H1 (cell line): ENCODE results near the gene ACOT7. TPM values are rescaled to one million over a fixed set of nuclear protein-coding genes. Genes with fewer than 3 reads are reported as not detected.
"Not testable (repeated sequence)": the region's sequence is repeated elsewhere in the genome, so short reads cannot be mapped to it uniquely, and the experiment has no call there.

Experiments
- CTCF ChIA-PET: fragments of 300-600 bp; sonication (Branson Sonifier 250); formaldehyde crosslinking; loops from one replicate; lab custom pipeline; 2021; ENCODE audit not compliant: partially characterized antibody; lab: Charles Lee
- POLR2A ChIA-PET: fragments of 300-600 bp; sonication (Branson Sonifier 250); formaldehyde crosslinking; loops from one replicate; lab custom pipeline; 2021; ENCODE audit warnings: inconsistent platforms; ENCODE audit not compliant: partially characterized antibody; lab: Charles Lee
- DNase-seq, 2 experiments: peaks; one replicate each; pipeline versions ENCODE4 v3.0.0 to v3.0.0-alpha.2; 2010 to 2022; ENCODE audit warnings: low spot score in 2 of 2, low read depth in 1 of 2, mixed read lengths in 1 of 2
- FAIRE-seq: peaks from 2 replicates; lab custom pipeline; 2011; peaks lifted over from hg19 to GRCh38; lab: Jason Lieb, UNC
- H2AFZ ChIP-seq: 2 replicates; pipeline ENCODE4 v1.8.1; 2012; ENCODE audit warnings: low read length, inconsistent platforms
- H2AK5ac ChIP-seq: 2 replicates; pipeline ENCODE4 v1.6.1; 2013; ENCODE audit warnings: low read depth, low read length
- H2BK120ac ChIP-seq: replicated peaks from 2 replicates; pipeline ENCODE3; 2013; ENCODE audit warnings: low read depth, low read length, inconsistent platforms
- H2BK12ac ChIP-seq: 2 replicates; pipeline ENCODE4 v1.6.1; 2013; ENCODE audit warnings: low read depth, low read length
- H2BK15ac ChIP-seq: 2 replicates; pipeline ENCODE4 v1.6.1; 2013; ENCODE audit warnings: low read length
- H2BK20ac ChIP-seq: 2 replicates; pipeline ENCODE4 v1.6.1; 2013; ENCODE audit warnings: low read length
- H2BK5ac ChIP-seq: 2 replicates; pipeline ENCODE4 v1.6.1; 2013; ENCODE audit warnings: low read depth, low read length
- H3K14ac ChIP-seq: 2 replicates; pipeline ENCODE4 v1.6.1; 2013; ENCODE audit warnings: inconsistent platforms; ENCODE audit not compliant: insufficient read length
- H3K18ac ChIP-seq: 2 replicates; pipeline ENCODE4 v1.6.1; 2013; ENCODE audit warnings: low read length; ENCODE audit errors: extremely low read depth
- H3K23ac ChIP-seq: 2 replicates; pipeline ENCODE4 v1.6.1; 2013; ENCODE audit warnings: inconsistent platforms; ENCODE audit not compliant: insufficient read length
- H3K23me2 ChIP-seq: 2 replicates; pipeline ENCODE4 v1.6.1; 2013; ENCODE audit warnings: low read depth, low read length
- H3K27ac ChIP-seq: 2 replicates; pipeline ENCODE4 v1.6.1; 2011; ENCODE audit warnings: low read depth, low read length, inconsistent platforms
- H3K27me3 ChIP-seq, 4 experiments: replicated peaks in 1 of 4; 1 replicate in 1 of 4; 2 replicates in 3 of 4; pipeline versions ENCODE4 v1.6.1 to v1.8.1; 2011 to 2013; ENCODE audit warnings: low read length in 3 of 4, mild to moderate bottlenecking in 3 of 4, inconsistent platforms in 2 of 4, mixed read lengths in 2 of 4, moderate library complexity in 1 of 4; ENCODE audit not compliant: control insufficient read depth in 3 of 4, insufficient read depth in 3 of 4; ENCODE audit errors: extremely low read depth in 1 of 4
- H3K36me3 ChIP-seq, 4 experiments: 2 replicates each; pipeline versions ENCODE4 v1.6.1 to v1.8.1; 2011 to 2013; ENCODE audit warnings: mild to moderate bottlenecking in 4 of 4, low read length in 3 of 4, moderate library complexity in 2 of 4, control low read depth in 1 of 4, inconsistent platforms in 1 of 4; ENCODE audit not compliant: insufficient read depth in 4 of 4, control insufficient read depth in 2 of 4
- H3K4ac ChIP-seq: replicated peaks from 2 replicates; pipeline ENCODE3; 2013; ENCODE audit warnings: low read length, low read depth, mixed read lengths, inconsistent platforms; ENCODE audit not compliant: insufficient read length
- H3K4me1 ChIP-seq, 4 experiments: replicated peaks in 1 of 4; 1 replicate in 1 of 4; 2 replicates in 3 of 4; pipeline versions ENCODE4 v1.6.1 to v1.8.1; 2011 to 2013; ENCODE audit warnings: low read length in 3 of 4, inconsistent platforms in 2 of 4, mixed read lengths in 1 of 4; ENCODE audit not compliant: insufficient read depth in 4 of 4, control insufficient read depth in 3 of 4
- H3K4me2 ChIP-seq, 2 experiments: 2 replicates each; pipeline versions ENCODE4 v1.6.1 to v1.8.1; 2011 to 2013; ENCODE audit warnings: low read depth in 2 of 2, low read length in 2 of 2, control low read depth in 1 of 2, inconsistent platforms in 1 of 2, mild to moderate bottlenecking in 1 of 2; ENCODE audit not compliant: insufficient read depth in 1 of 2
- H3K4me3 ChIP-seq, 4 experiments: fragments of 200-600, 300-600 bp in 1 of 4; sonication (generic), shearing (Covaris generic), sonication (Bioruptor Twin) in 1 of 4; 2 replicates each; pipeline versions ENCODE4 v1.5.1 to v1.8.1; 2011 to 2016; ENCODE audit warnings: low read length in 4 of 4, low read depth in 3 of 4, control low read depth in 2 of 4, inconsistent platforms in 2 of 4, mild to moderate bottlenecking in 2 of 4, mixed read lengths in 1 of 4, moderate library complexity in 1 of 4; ENCODE audit not compliant: insufficient read depth in 2 of 4; ENCODE audit errors: extremely low read depth in 1 of 4
- H3K56ac ChIP-seq: replicated peaks from 2 replicates; pipeline ENCODE3; 2013; ENCODE audit warnings: low read depth, mild to moderate bottlenecking, mixed read lengths, low read length, inconsistent platforms; ENCODE audit not compliant: insufficient read length
- H3K79me1 ChIP-seq: 2 replicates; pipeline ENCODE4 v1.6.1; 2013; ENCODE audit warnings: low read depth, low read length, control low read depth
- H3K79me2 ChIP-seq, 2 experiments: 2 replicates each; pipeline versions ENCODE4 v1.6.1 to v1.8.1; 2012 to 2013; ENCODE audit warnings: low read length in 2 of 2, mild to moderate bottlenecking in 2 of 2, inconsistent platforms in 1 of 2; ENCODE audit not compliant: insufficient read depth in 2 of 2, control insufficient read depth in 1 of 2
- H3K9ac ChIP-seq, 4 experiments: replicated peaks in 1 of 4; 1 replicate in 1 of 4; 2 replicates in 3 of 4; pipeline versions ENCODE4 v1.6.1 to v1.8.1; 2011 to 2013; ENCODE audit warnings: low read depth in 3 of 4, low read length in 3 of 4, control low read depth in 2 of 4, mild to moderate bottlenecking in 2 of 4, moderate library complexity in 2 of 4, inconsistent platforms in 1 of 4; ENCODE audit errors: extremely low read depth in 1 of 4
- H3K9me3 ChIP-seq, 2 experiments: 2 replicates each; pipeline versions ENCODE4 v1.6.1 to v1.8.1; 2012 to 2013; ENCODE audit warnings: mild to moderate bottlenecking in 2 of 2, moderate library complexity in 2 of 2, control low read depth in 1 of 2, inconsistent platforms in 1 of 2, low read depth in 1 of 2, low read length in 1 of 2, mixed read lengths in 1 of 2; ENCODE audit not compliant: insufficient read depth in 2 of 2
- H4K20me1 ChIP-seq, 2 experiments: replicated peaks in 1 of 2; 2 replicates each; pipeline versions ENCODE3 to v1.8.1; 2011 to 2013; ENCODE audit warnings: inconsistent platforms in 2 of 2, low read length in 2 of 2, mild to moderate bottlenecking in 1 of 2; ENCODE audit not compliant: insufficient read depth in 2 of 2, control insufficient read depth in 1 of 2
- H4K5ac ChIP-seq: 2 replicates; pipeline ENCODE4 v1.6.1; 2013; ENCODE audit warnings: low read length, low read depth, mixed read lengths, inconsistent platforms; ENCODE audit not compliant: insufficient read length
- H4K8ac ChIP-seq: 2 replicates; pipeline ENCODE4 v1.8.0; 2013; ENCODE audit warnings: mild to moderate bottlenecking, moderate library complexity, low read length, inconsistent platforms; ENCODE audit not compliant: insufficient read depth; ENCODE audit errors: extremely low read depth
- H4K91ac ChIP-seq: replicated peaks from 2 replicates; pipeline ENCODE3; 2013; ENCODE audit warnings: low read length, mixed read lengths, inconsistent platforms; ENCODE audit not compliant: insufficient read length
- WGBS, 2 experiments: shearing (Covaris generic) in 1 of 2; methylation state at CpG; one replicate each; pipeline versions ENCODE4 v1.1.6 to v1.1.7; 2013 to 2015; ENCODE audit warnings: low lambda C conversion rate in 2 of 2, mixed read lengths in 2 of 2, inconsistent platforms in 1 of 2, low coverage in 1 of 2, missing lambda C conversion rate in 1 of 2; ENCODE audit not compliant: insufficient replicate concordance in 2 of 2, insufficient coverage in 1 of 2, insufficient read length in 1 of 2; ENCODE audit errors: extremely low coverage in 1 of 2, missing lambda C conversion rate in 1 of 2; 5-methylcytosine and 5-hydroxymethylcytosine counted together
- polyA plus RNA-seq, 7 experiments: library from polyadenylated mRNA; depleted of rRNA in 3 of 7; stranded (reverse) in 5 of 7; unstranded in 2 of 7; fragments of >200 nt in 5 of 7; fragments of 200-250 nt in 2 of 7; gene quantifications; 1 replicate in 5 of 7; 2 replicates in 1 of 7; 4 replicates in 1 of 7; pipeline versions ENCODE4 v1.2.1 to v1.2.3, GENCODE V29; 2011 to 2013; ENCODE audit warnings: missing spikeins in 2 of 7, mixed read lengths in 2 of 7
- total RNA-seq: library from RNA; stranded (reverse); fragmentation: NEBNext Ultra II Directional; extraction: Animal tissue kit (Norgen Biotek cat#: 25700); gene quantifications from 2 replicates; pipeline ENCODE4 v1.2.1, GENCODE V29; 2021

ACOT7 gene
- total and polyA plus RNA-seq, 2 of the 8 experiments (the other 6 are each of a cell fraction or from before 2014, with no cell fraction given) = 151 to 214 TPM

GRCh38 chr1:6307682-6308081, 85.9 kb downstream of the ACOT7 start:
- H2AK5ac ChIP-seq, H4K5ac ChIP-seq, H3K27ac ChIP-seq, H3K4me1 ChIP-seq, CTCF ChIA-PET, H3K27me3 ChIP-seq, H3K56ac ChIP-seq, H3K4me2 ChIP-seq, POLR2A ChIA-PET, H3K23ac ChIP-seq, H2AFZ ChIP-seq, H3K18ac ChIP-seq, H3K23me2 ChIP-seq, H4K20me1 ChIP-seq, H4K91ac ChIP-seq, H3K9ac ChIP-seq, H3K79me2 ChIP-seq, H3K14ac ChIP-seq, H3K4ac ChIP-seq, DNase-seq, H3K79me1 ChIP-seq, H2BK120ac ChIP-seq, H2BK20ac ChIP-seq, H2BK5ac ChIP-seq, H2BK15ac ChIP-seq, H4K8ac ChIP-seq, H2BK12ac ChIP-seq, H3K4me3 ChIP-seq, FAIRE-seq: not testable (repeated sequence)
- peaks cover 10 to 25% of the 10 kb centered on the region in 2 experiments; a peak in 3 of 4 replicates for H3K9me3 ChIP-seq
- H3K36me3 ChIP-seq = peaks cover 0 to 13% (median 6%) of the 10 kb centered on the region in 4 experiments; a peak in 4 of 8 replicates
- WGBS, 2 experiments = 88% methylated on average over 7 of the region's 7 CpGs; no CpG with 5 or more reads in 1 of the 2 experiments
